ENCODE measurements around the gene SLC48A1.

Gene SLC48A1

DNA sequence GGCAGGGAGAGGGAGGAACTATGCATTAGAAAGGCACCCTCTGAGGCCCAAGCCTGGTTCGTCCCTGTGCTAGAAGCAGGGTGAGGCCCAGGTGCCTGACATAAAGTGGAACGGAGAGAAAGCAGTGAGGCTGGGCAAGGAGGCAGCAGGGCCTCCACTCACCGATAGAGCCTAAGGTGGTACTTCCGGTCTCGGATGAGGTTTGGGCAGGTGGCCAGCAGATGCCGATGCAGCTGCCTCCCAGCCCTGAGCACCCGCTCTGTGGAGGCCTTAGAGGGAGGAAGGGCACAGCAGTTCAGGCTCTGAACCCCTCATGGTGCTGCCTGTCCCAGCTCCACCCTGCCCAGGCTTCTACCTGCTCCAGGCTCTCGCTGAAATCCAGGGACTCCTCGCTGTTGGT, 21.5 kb upstream of the SLC48A1 start:
- Histone ChIP-seq H3K9ac (ENCODE audit: low read length) (no peak overlapping the region), H4K20me1 (ENCODE audit: insufficient read depth, low read length) (no peaks in the 10 kb centered on the region), H3K27ac (ENCODE audit: low read depth, low read length, poor library complexity, severe bottlenecking) (no peak overlapping the region), H3K4me2 (ENCODE audit: low read length) (no peak overlapping the region), H3K9me2 (ENCODE audit: low read depth, low read length) (no peaks in the 10 kb centered on the region), H2AFZ (ENCODE audit: low read length) (no peak overlapping the region), H3K4me1 (ENCODE audit: insufficient read depth, low read length, severe bottlenecking) (no peaks in the 10 kb centered on the region), H3F3A (ENCODE audit: insufficient read depth, low read length) (no peaks in the 10 kb centered on the region), H3K9me3 (ENCODE audit: low read length) (no peaks in the 10 kb centered on the region), H3K27me3 (ENCODE audit: insufficient read depth, low read length) (no peaks in the 10 kb centered on the region; the same call in none of the 2 replicates), H3K79me2 (ENCODE audit: insufficient read depth, low read length) (no peaks in the 10 kb centered on the region), H3K36me3 (ENCODE audit: insufficient read depth, low read length) (no peaks in the 10 kb centered on the region), H3K4me3 (ENCODE audit: low read depth, low read length, poor library complexity, severe bottlenecking) (no peak overlapping the region)
- no peak for TF ChIP-seq EZH2 (IDR thresholded peaks at IDR 0.05; ENCODE audit: borderline replicate concordance, low read length)
- TF ChIP-seq, protein P1, sequence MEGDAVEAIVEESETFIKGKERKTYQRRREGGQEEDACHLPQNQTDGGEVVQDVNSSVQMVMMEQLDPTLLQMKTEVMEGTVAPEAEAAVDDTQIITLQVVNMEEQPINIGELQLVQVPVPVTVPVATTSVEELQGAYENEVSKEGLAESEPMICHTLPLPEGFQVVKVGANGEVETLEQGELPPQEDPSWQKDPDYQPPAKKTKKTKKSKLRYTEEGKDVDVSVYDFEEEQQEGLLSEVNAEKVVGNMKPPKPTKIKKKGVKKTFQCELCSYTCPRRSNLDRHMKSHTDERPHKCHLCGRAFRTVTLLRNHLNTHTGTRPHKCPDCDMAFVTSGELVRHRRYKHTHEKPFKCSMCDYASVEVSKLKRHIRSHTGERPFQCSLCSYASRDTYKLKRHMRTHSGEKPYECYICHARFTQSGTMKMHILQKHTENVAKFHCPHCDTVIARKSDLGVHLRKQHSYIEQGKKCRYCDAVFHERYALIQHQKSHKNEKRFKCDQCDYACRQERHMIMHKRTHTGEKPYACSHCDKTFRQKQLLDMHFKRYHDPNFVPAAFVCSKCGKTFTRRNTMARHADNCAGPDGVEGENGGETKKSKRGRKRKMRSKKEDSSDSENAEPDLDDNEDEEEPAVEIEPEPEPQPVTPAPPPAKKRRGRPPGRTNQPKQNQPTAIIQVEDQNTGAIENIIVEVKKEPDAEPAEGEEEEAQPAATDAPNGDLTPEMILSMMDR (IDR thresholded peaks at IDR 0.05; ENCODE audit: low read length): no peak

DNA sequence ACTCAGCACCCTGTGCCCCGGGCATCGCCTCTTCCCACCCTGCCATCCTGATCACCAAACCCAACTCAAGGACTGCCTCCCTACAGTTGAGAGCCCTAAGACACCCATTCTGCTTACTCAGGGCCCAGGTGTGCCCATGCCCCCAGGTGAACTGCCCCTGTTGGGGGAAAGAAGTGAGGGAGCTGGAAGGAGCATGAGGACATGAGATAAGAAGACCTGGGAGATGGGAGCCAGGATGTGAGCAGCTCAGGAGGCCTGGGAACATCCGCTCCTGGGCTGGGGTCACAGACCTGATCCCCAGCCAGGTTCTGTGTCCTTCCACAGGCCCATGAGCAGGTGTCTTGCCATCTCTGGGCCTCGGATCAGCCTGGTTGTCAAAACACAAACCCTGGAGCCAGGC, 20.9 kb upstream of the SLC48A1 start:
- no peaks in the 10 kb centered on the region for H3F3A ChIP-seq (ENCODE audit: insufficient read depth, low read length)
- no peak overlapping the region for H2AFZ ChIP-seq (ENCODE audit: low read length)
- TF ChIP-seq, protein P1 (IDR thresholded peaks at IDR 0.05; ENCODE audit: low read length): no peak
- no peak for TF ChIP-seq EZH2 (IDR thresholded peaks at IDR 0.05; ENCODE audit: borderline replicate concordance, low read length)
- no peak overlapping the region for H3K9ac ChIP-seq (ENCODE audit: low read length)
- H3K27me3 ChIP-seq (ENCODE audit: insufficient read depth, low read length): no peaks in the 10 kb centered on the region; the same call in none of the 2 replicates
- H3K4me1 ChIP-seq (ENCODE audit: insufficient read depth, low read length, severe bottlenecking): no peaks in the 10 kb centered on the region
- no peaks in the 10 kb centered on the region for H4K20me1 ChIP-seq (ENCODE audit: insufficient read depth, low read length)
- no peaks in the 10 kb centered on the region for H3K9me2 ChIP-seq (ENCODE audit: low read depth, low read length)
- no peaks in the 10 kb centered on the region for H3K79me2 ChIP-seq (ENCODE audit: insufficient read depth, low read length)
- no peak overlapping the region for H3K4me2 ChIP-seq (ENCODE audit: low read length)
- H3K27ac ChIP-seq (ENCODE audit: low read depth, low read length, poor library complexity, severe bottlenecking): no peak overlapping the region
- H3K9me3 ChIP-seq (ENCODE audit: low read length): no peaks in the 10 kb centered on the region
- no peak overlapping the region for H3K4me3 ChIP-seq (ENCODE audit: low read depth, low read length, poor library complexity, severe bottlenecking)
- H3K36me3 ChIP-seq (ENCODE audit: insufficient read depth, low read length): no peaks in the 10 kb centered on the region

DNA sequence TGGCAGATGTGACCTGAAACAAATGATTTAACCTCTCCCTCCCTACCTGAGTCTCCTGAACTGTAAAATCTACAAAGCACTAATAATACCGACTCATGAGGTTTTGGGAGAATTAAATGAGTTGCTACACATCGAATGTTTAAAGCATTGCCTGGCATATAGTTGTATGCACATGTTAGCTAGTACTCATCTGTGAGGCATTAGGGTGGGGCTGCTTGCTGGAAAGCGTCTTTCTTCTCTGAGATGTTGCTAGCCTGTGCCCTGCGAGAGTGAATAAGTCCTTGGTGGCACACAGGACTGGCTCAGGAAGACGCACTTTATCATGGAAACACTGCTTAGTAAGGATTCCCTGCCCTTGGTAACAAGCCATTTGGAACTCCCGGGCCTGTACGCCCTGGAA, 20.5 kb upstream of the SLC48A1 start:
- TF ChIP-seq, protein P1 (IDR thresholded peaks at IDR 0.05; ENCODE audit: low read length): no peak
- no peak for TF ChIP-seq EZH2 (IDR thresholded peaks at IDR 0.05; ENCODE audit: borderline replicate concordance, low read length)
- Histone ChIP-seq H3K4me2 (ENCODE audit: low read length) (no peak overlapping the region), H3K9ac (ENCODE audit: low read length) (no peak overlapping the region), H2AFZ (ENCODE audit: low read length) (no peak overlapping the region), H3K4me1 (ENCODE audit: insufficient read depth, low read length, severe bottlenecking) (no peaks in the 10 kb centered on the region), H3K9me3 (ENCODE audit: low read length) (no peaks in the 10 kb centered on the region), H3K27me3 (ENCODE audit: insufficient read depth, low read length) (no peaks in the 10 kb centered on the region; the same call in none of the 2 replicates), H3K79me2 (ENCODE audit: insufficient read depth, low read length) (no peaks in the 10 kb centered on the region), H4K20me1 (ENCODE audit: insufficient read depth, low read length) (no peaks in the 10 kb centered on the region), H3K4me3 (ENCODE audit: low read depth, low read length, poor library complexity, severe bottlenecking) (no peak overlapping the region), H3F3A (ENCODE audit: insufficient read depth, low read length) (no peaks in the 10 kb centered on the region), H3K27ac (ENCODE audit: low read depth, low read length, poor library complexity, severe bottlenecking) (no peak overlapping the region), H3K9me2 (ENCODE audit: low read depth, low read length) (no peaks in the 10 kb centered on the region), H3K36me3 (ENCODE audit: insufficient read depth, low read length) (no peaks in the 10 kb centered on the region)

All from OCI-LY1 (cell line).